NB4 (cell line): Measurements from ENCODE around the gene KIDINS220.

Source experiments
- DNase-seq: peaks from one replicate; pipeline ENCODE4 v3.0.0; 2010; ENCODE audit warnings: low read depth
- H3K4me3 ChIP-seq: one replicate; pipeline ENCODE4 v1.5.1; 2011; ENCODE audit warnings: mild to moderate bottlenecking, low read depth, low read length, moderate library complexity
- MYC ChIP-seq: IDR thresholded peaks from 2 replicates; pipeline ENCODE4 v1.6.1; 2011; ENCODE audit warnings: low read depth, low read length
- POLR2A ChIP-seq: IDR thresholded peaks from 2 replicates; pipeline ENCODE4 v1.6.1; 2011; ENCODE audit warnings: mild to moderate bottlenecking; ENCODE audit not compliant: insufficient read length; ENCODE audit errors: extremely low read depth
- TF ChIP-seq, protein P1 (sequence below): IDR thresholded peaks from one replicate; pipeline ENCODE4 v1.5.1; 2012; ENCODE audit warnings: low read depth, low read length
- TF ChIP-seq, protein P2 (sequence below): IDR thresholded peaks from 2 replicates; pipeline ENCODE4 v1.6.1; 2011; ENCODE audit warnings: low read depth, low read length

Gene KIDINS220

DNA sequence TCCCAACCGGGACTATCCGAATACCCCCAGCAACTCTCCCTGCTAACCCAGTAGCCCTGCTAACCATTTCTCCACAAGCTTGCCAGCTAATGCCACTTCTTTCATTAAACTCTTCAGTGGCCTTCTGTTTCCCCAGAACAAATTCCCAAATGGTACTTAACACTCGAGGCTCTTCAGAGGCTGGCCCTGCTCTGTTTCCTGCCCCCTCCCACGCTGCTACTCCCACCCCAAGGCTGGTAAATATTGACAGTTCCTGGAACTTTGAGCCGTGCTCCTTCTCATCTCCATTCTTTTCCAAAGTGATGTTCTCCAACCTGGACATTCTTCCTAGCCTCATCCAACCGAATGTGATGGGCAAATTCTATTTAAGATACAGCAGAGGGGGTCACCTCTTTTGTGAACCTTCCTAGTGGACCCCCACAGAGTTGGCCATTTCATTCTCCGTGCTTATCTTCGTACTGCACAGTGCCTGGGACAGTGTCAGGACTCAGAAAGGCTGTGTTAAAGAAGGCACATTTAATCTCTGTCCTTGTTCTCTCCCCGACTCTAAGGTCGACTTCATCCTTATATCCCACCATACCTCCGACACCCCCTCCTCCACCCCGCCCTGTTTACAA lies 3.2 kb upstream of the KIDINS220 start:
- TF ChIP-seq, protein P1, sequence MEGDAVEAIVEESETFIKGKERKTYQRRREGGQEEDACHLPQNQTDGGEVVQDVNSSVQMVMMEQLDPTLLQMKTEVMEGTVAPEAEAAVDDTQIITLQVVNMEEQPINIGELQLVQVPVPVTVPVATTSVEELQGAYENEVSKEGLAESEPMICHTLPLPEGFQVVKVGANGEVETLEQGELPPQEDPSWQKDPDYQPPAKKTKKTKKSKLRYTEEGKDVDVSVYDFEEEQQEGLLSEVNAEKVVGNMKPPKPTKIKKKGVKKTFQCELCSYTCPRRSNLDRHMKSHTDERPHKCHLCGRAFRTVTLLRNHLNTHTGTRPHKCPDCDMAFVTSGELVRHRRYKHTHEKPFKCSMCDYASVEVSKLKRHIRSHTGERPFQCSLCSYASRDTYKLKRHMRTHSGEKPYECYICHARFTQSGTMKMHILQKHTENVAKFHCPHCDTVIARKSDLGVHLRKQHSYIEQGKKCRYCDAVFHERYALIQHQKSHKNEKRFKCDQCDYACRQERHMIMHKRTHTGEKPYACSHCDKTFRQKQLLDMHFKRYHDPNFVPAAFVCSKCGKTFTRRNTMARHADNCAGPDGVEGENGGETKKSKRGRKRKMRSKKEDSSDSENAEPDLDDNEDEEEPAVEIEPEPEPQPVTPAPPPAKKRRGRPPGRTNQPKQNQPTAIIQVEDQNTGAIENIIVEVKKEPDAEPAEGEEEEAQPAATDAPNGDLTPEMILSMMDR: no peak
- TF ChIP-seq MYC: no peak
- TF ChIP-seq, protein P2, sequence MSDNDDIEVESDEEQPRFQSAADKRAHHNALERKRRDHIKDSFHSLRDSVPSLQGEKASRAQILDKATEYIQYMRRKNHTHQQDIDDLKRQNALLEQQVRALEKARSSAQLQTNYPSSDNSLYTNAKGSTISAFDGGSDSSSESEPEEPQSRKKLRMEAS: no peak
- DNase-seq: no peak
- no peak overlapping the region for H3K4me3 ChIP-seq

DNA sequence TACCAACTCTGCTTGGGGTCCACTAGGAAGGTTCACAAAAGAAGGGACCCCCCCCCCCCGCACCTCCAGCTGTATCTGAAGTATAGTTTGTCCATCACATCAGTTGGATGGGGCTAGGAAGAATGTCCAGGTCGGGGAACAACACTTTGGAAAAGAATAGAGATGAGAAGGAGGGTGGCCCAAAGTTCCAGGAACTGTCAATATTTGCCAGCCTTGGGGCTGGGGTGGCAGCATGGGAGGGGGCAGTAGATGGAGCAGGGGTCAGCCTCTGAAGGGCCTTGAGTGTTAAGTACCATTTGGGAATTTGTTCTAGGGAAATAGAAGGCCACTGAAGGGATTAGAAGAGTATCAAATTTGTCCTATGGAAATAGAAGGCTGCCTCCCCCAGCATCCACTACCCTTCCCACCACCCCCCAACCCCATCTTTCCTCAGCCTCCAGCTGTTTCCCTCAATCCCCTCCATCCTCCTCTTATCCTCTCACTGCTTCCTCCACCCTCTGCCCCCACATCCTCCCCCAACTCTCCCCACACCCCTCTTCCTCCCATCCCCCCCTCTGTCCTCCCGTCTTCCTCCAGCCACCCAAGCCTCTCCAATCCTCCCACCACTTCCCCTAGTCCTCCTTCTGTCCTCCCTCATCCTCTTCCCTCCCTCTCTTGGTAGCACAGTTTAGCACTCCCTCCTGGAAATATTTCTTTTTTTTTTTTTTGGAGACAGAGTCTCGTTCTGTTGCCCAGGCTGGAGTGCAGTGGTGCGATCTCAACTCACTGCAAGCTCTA lies 2.0 kb upstream of the KIDINS220 start:
- no peak for DNase-seq
- no peak overlapping the region for H3K4me3 ChIP-seq
- TF ChIP-seq POLR2A (no peak), MYC (no peak)
- TF ChIP-seq, protein P2: no peak
- TF ChIP-seq, protein P1: no peak

DNA sequence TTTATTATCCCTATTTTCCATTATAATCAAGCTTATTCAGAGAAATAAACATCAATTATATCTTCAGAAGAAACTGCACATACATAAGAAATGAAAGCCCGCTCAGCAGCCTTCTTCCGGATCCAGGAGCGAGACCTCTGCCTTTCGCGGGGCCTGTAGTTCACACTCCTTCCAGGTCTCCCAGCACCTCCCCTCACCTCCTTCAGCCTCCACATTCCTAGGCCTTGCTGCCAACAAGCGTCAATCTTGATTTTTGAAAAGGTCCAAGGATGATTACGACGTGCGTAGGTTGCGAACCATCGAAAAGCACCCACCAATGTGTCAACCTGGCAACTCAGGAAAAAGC lies 355 bp upstream of the KIDINS220 start:
- no peak for DNase-seq
- H3K4me3 ChIP-seq: peak overlapping the region; percentile 44
- TF ChIP-seq, protein P1: no peak
- TF ChIP-seq, protein P2: no peak
- TF ChIP-seq POLR2A (no peak), MYC (no peak)

DNA sequence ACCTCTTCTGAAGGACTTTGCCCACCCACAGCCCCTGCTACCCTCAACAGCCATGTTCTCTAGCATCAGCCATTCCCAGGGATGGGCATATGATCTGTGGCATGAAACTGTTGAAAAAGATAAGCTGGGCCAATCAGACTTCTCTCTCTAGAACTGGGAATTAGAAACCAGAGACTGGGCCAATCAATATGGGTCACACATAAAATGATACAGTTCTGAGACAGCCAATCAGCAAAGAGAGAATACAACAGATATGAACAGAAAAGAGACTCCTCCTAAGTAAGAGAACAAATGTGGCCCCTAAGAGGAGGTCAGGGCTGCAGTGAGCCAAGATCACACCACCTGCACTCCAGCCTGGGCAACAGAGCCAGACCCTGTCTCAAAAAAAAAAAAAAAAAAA lies 2.1 kb downstream of the KIDINS220 start:
- TF ChIP-seq, protein P2: no peak
- DNase-seq: no peak
- no peak overlapping the region for H3K4me3 ChIP-seq

DNA sequence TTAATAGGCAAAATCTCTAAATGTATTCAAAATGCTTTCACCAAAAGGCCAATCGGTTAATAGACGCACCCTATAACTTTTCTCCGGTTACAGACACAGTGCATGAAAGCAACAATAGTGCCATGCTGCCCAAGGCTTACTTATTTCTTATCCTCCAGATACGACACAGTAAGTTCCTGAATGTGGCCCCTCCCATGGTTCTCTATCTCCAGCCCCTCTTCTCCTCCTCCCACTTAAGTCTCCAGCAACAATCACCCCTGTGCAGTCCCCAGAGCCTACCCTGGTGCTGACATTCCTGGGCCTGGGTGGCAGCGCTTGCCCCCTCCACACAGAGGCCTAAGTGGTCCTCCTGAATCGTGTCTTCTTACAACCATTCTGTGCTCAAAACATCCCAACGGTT lies 3.6 kb downstream of the KIDINS220 start:
- TF ChIP-seq, protein P2: no peak
- TF ChIP-seq MYC: no peak
- TF ChIP-seq, protein P1: no peak
- TF ChIP-seq POLR2A: no peak
- no peak for DNase-seq
- H3K4me3 ChIP-seq: no peak overlapping the region

DNA sequence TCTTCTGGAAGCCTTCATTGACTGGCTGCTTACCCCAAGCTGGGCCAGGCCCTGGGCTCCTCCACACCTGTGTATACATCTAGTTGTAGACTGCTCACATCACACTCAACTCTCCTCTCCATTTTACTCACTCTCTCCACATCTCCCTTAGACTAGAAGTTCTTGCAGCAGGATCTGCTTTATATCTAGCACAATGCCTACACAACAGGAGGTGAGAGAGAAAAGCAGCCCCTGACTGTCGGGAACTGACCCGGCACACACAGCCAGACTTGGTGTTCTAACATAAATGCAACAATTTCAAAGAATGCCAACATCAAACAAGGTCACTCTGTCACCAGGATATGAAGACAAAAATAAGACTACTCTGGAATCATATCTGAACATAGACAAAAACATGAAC lies 5.9 kb downstream of the KIDINS220 start:
- TF ChIP-seq, protein P2: no peak
- TF ChIP-seq POLR2A (no peak), MYC (no peak)
- TF ChIP-seq, protein P1: no peak
- no peak for DNase-seq
- no peak overlapping the region for H3K4me3 ChIP-seq
